Muscle layer of colon (tissue), 2 donors: ENCODE results near the gene POU3F3.

Experiments
- H3K27ac ChIP-seq: one replicate; pipeline ENCODE4 v1.7.0; 2013; ENCODE audit warnings: low read depth, mild to moderate bottlenecking, low read length, moderate library complexity
- H3K27me3 ChIP-seq, 2 donors: one replicate each; pipeline ENCODE4 v1.7.0; 2013; ENCODE audit warnings: low read length in 2 of 2, mild to moderate bottlenecking in 2 of 2; ENCODE audit not compliant: insufficient read depth in 2 of 2, control insufficient read depth in 1 of 2
- H3K36me3 ChIP-seq: one replicate; pipeline ENCODE4 v1.7.0; 2013; ENCODE audit warnings: mild to moderate bottlenecking, low read length; ENCODE audit not compliant: insufficient read depth
- H3K4me1 ChIP-seq: one replicate; pipeline ENCODE4 v1.7.0; 2013; ENCODE audit warnings: mild to moderate bottlenecking, low read length; ENCODE audit not compliant: insufficient read depth
- H3K4me3 ChIP-seq, 2 donors: one replicate each; pipeline ENCODE4 v1.7.0; 2013; ENCODE audit warnings: low read length in 2 of 2, low read depth in 1 of 2, mild to moderate bottlenecking in 1 of 2, moderate library complexity in 1 of 2
- H3K9ac ChIP-seq: one replicate; pipeline ENCODE4 v1.7.0; 2013; ENCODE audit warnings: low read length
- H3K9me3 ChIP-seq: one replicate; pipeline ENCODE4 v1.7.0; 2013; ENCODE audit warnings: mild to moderate bottlenecking, low read length
- donor health status: abdominal sarcoma.
- donor health status: Adenocarcinoma of cecum.

The POU3F3 gene

DNA sequence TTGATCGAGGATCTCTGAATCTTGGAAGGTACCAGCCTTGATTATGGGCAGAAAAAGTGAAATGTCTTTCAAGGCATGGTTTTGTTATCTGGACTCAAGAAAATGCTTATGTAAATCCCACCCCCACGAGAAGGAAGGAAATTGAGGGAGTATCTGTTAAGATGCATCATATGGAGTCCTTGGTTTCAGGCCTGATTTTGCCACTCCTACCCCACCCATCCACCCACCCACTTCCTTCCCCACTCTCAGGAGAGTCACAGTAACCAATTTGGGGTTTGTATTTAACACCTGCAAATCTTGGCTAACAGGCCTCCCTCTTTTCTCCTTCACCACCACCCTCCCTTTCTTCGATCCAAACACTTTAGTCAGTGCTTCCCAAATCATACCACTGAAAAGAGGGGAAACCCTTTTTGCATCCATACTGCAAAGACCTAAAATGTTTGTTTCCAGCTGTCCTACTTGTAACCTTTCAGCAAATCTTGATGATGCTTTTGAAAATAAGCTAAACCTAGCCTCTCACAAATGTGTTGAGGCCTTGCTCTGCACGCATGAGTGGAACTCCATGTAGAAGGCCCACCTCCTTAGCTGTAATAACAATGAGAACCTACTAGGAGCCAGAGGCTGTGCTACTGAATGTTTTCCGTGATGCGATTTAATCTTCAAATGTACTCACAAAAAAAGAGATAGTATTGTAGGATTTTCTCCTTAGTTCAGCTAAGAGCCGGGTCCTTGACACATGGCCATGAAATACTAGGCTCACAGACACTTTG, 34.8 kb downstream of the POU3F3 start:
- Histone ChIP-seq H3K9me3 (no peaks in the 10 kb centered on the region), H3K36me3 (no peaks in the 10 kb centered on the region), H3K4me3 (no peak overlapping the region), H3K27ac (no peak overlapping the region), H3K27me3 (no peaks in the 10 kb centered on the region), H3K4me1 (peaks cover 1% of the 10 kb centered on the region), H3K9ac (no peak overlapping the region)

DNA sequence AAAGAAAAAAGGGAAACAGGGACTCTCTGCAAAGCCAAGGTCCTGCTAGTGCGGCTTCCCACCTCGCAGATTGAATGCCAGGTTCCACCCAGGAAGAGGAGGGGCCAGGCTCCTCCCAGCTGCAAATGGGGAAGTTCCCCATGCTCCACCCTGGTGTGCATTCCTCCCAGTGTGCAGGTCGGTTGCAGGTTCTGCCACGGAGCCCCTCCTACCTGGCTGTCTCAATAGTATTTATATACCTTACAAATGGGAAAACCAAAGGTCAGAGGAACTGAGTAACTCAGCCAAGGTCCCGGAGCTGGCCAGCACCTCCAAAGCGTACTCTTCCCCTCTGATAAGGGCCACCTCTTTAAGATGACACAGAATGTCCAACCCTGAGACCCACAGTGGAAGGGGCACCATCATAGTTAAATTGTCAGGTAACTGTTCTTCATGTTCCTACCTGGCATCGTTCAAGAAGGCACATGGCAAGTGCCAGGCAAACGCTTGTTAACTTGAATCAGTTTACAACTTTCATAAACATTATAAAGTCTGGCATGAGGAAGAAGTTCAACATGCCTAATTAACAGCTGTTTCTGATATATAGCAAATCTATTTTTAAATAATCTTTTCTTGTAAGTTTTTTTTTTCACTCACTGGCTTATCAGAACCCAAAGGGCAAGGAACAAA, 35.5 kb downstream of the POU3F3 start:
- no peak overlapping the region for H3K27ac ChIP-seq
- H3K27me3 ChIP-seq: no peaks in the 10 kb centered on the region
- H3K9ac ChIP-seq: no peak overlapping the region
- no peak overlapping the region for H3K4me3 ChIP-seq
- no peaks in the 10 kb centered on the region for H3K4me1 ChIP-seq
- no peaks in the 10 kb centered on the region for H3K36me3 ChIP-seq
- H3K9me3 ChIP-seq: no peaks in the 10 kb centered on the region

DNA sequence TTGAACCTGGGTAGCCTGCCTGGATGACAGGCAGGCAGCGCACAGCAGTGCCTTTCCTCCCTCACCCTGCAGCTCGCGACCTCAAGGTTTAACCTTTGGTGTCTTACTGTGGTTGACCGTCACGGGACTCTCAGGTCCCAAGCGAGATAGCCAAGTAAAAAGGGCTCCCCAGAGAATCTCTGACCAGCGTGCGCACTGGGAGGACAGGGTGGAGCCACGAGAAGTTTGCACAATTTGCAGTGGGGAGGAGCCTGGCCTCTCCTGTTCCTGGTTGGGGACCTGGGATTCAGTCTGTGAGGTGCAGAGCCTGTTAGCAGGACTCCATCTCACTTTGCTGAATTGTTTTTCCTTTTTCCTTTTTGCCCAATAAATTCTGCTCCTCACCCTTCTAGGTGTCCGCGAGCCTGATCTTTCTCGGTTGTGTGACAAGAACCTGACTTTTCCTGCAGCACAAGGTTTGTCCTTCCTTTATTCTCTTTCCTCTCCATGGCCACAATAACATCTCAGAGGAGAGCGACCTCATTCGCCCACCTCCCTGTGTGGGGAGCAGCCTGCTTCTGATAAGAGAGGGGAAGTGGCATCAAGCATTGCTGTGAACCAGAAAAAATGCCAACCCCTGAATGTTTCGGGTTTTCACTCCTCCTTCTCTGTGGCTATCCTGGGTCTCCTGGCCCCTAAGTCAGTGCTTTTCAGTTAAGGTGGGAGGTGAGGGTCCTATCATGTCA, 36.2 kb downstream of the POU3F3 start:
- H3K4me3 ChIP-seq: no peak overlapping the region
- no peak overlapping the region for H3K9ac ChIP-seq
- H3K27ac ChIP-seq: no peak overlapping the region

DNA sequence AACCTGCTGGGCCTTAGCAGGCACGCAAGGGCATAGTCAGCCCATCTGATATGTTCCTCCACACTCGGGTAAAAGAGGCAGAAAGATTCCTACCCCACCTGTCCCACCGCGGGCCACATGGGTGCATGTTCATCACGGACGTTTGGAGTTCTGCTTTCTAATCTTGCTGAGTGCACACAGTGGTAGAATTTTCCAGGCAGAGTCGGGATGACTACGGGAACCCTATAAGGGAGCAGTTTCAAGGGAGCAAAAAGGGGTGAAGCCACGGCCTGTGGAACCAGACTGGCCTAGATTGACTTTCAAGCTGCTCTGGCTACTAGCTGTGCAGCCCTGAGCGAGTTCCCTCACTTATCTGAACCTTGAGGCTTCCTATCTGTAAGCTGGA, 36.8 kb downstream of the POU3F3 start:
- no peak overlapping the region for H3K27ac ChIP-seq
- no peak overlapping the region for H3K4me3 ChIP-seq
- no peaks in the 10 kb centered on the region for H3K36me3 ChIP-seq
- H3K9ac ChIP-seq: no peak overlapping the region
- no peaks in the 10 kb centered on the region for H3K9me3 ChIP-seq
- no peaks in the 10 kb centered on the region for H3K4me1 ChIP-seq
- no peaks in the 10 kb centered on the region for H3K27me3 ChIP-seq

More for the DNA sequence above, 36.2 kb downstream of the POU3F3 start:
- H3K9me3 ChIP-seq: no peaks in the 10 kb centered on the region
- H3K36me3 ChIP-seq: no peaks in the 10 kb centered on the region
- H3K27me3 ChIP-seq: no peaks in the 10 kb centered on the region
- H3K4me1 ChIP-seq: no peaks in the 10 kb centered on the region

DNA sequence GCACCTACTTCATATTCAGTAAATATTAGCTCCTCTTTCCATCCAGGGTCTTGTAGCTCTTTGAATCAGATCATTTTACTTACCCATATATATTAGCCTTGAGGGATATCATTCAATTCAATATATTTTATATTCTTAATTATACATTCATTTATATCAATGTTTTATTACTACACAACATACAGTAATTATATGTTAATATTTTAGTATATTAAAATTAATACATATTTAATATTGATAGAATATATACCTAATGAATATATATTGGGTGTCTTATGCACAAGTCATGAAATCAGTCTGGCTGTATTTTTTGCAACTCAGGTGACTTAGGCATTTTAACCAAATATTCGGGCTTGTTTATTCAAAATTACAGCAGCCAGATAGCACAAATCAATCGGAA, 37.2 kb downstream of the POU3F3 start:
- no peak overlapping the region for H3K9ac ChIP-seq
- no peaks in the 10 kb centered on the region for H3K9me3 ChIP-seq

DNA sequence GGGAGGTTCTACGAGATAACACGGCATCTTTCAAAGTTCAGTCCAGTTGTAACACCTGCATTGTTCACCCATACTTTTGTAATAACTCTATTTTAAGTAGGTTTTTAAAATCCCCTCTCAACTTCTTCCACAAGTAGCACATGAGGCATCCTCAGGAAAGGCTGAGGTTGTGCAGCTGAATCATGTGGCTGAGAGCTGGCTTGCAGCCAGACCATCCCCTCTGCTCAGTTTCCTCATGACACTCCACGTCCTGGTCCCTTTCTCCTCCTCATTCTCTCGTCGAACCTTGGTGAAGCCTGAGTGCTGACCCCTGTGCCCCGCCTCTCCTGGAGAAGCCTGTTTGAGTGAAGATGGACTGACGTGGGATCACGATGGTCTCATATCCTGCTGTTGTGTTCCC, 42.5 kb downstream of the POU3F3 start:
- H3K4me1 ChIP-seq: no peaks in the 10 kb centered on the region

More for the DNA sequence above, 37.2 kb downstream of the POU3F3 start:
- Histone ChIP-seq H3K27ac (no peak overlapping the region), H3K4me1 (no peaks in the 10 kb centered on the region), H3K36me3 (no peaks in the 10 kb centered on the region), H3K4me3 (no peak overlapping the region), H3K27me3 (peaks cover 0 to 5% of the 10 kb centered on the region in 2 donors)

DNA sequence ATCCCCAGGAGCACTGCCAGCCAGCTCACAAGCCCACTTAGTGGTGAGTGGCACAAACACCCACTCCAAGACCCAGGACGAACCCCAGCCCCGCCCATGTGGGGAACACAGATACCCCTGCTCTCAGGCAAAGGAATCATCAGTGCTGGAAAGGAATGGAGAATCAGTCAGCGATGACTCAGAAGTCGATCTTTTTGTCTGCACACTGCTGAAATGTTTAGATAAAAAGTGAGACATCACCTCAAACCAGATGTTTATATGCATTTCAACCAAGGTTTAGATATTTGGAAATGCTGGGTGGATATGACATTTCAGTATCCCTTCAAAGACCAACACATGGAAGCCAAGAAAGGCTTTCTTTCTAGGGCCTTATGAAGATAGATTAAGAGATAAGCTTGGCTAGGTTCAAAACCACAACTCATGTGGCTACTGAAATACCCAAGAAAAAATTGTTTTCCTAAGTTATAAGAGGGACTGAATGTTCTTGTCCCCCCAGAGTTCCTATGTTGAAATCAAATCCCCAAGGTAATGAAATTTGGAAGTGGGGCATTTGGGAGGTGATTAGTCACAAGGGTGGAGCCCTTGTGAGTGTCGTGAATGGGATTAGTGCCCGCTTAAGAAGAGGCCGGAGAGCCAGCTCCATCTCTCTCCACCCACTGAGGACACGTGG, 43.7 kb downstream of the POU3F3 start:
- H3K27ac ChIP-seq: no peak overlapping the region
- H3K9ac ChIP-seq: no peak overlapping the region
- no peak overlapping the region for H3K4me3 ChIP-seq
- H3K4me1 ChIP-seq: no peaks in the 10 kb centered on the region
- no peaks in the 10 kb centered on the region for H3K9me3 ChIP-seq
- no peaks in the 10 kb centered on the region for H3K36me3 ChIP-seq
- peaks cover 0 to 7% of the 10 kb centered on the region in 2 donors for H3K27me3 ChIP-seq

More for the DNA sequence above, 42.5 kb downstream of the POU3F3 start:
- H3K27me3 ChIP-seq: peaks cover 0 to 7% of the 10 kb centered on the region in 2 donors
- no peak overlapping the region for H3K4me3 ChIP-seq
- H3K27ac ChIP-seq: no peak overlapping the region
- H3K9ac ChIP-seq: no peak overlapping the region
- no peaks in the 10 kb centered on the region for H3K9me3 ChIP-seq
- H3K36me3 ChIP-seq: no peaks in the 10 kb centered on the region

DNA sequence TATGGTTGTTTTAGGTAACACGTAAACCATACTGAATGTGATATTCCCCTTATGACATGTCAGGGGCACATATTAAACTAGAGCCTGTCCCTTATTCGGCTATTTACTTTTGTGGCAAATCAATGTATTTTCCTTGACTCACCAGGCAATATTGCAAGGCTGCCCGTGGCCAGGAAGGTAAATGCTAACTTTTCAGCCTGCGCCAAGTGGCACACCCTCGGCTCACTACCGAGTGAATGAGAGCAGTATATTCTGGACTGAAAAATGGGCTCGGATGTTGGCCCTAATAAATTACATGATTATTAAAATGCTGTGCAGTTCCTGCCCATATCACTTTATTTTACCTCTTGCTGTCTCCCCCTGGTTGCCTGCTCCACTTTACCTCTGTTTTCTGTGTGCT, 46.7 kb downstream of the POU3F3 start:
- Histone ChIP-seq H3K4me3 (no peak overlapping the region), H3K9ac (no peak overlapping the region), H3K36me3 (no peaks in the 10 kb centered on the region), H3K27me3 (peaks cover 0 to 7% of the 10 kb centered on the region in 2 donors), H3K9me3 (no peaks in the 10 kb centered on the region), H3K27ac (no peak overlapping the region), H3K4me1 (no peaks in the 10 kb centered on the region)

DNA sequence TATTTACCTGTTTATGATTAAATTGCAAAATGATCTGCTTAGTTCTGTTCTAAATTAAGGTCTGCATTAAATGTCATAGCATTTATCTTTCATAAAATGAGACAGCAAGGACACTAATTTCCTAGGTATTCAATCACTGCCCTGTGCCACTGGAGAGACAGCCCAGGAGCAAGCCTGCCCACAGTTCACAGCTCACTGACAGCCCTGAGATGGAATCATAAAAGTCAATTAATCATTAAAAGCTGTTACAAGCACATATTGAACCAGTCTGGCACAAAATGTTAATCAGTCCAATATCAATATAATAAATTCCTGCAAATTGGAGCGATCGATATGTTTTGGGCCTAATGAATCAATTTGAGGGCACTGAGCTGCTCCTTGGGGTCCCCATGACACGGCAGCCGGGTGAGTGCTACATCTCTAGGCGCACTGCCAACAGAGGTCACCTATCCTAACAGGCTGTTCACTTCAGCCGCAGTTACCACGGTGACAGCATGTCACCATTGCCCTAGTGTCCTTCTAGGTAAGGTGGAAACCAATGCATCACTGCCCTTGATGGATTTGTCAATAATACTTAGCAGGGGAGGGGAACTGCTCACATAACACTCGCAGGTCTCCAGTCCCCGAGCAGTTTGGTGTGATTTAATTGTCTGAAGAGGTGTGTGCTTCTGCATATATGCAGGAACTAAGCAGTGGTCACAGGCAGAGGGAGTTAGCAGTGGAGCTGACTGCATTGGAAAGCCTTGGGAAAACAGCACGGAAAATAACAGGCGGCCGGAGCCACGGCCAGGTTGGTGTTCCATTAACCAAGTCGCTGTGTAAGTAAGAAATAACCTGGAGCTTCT, 47.3 kb downstream of the POU3F3 start:
- H3K36me3 ChIP-seq: no peaks in the 10 kb centered on the region
- no peak overlapping the region for H3K9ac ChIP-seq

DNA sequence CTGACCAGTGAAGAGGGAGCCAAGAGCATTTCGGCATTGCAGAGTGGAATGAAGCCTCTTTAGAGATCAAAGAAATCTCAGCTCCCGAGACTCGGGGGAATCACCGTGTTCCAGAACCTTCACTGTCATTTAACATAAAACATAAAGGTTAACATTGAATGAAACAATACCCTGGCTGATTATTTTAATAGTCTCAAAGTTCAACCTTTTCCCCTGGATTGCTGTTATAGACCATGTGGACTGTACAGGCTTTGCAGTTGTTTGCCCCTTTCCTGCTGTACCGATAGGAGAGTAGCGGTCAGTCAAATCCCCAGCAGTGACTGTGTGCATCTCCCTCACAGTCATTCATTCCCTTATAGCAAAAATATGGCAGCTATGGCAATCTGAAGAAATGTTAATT, 48.4 kb downstream of the POU3F3 start:
- H3K27ac ChIP-seq: no peak overlapping the region
- no peaks in the 10 kb centered on the region for H3K9me3 ChIP-seq
- H3K9ac ChIP-seq: no peak overlapping the region
- H3K4me1 ChIP-seq: no peaks in the 10 kb centered on the region
- H3K36me3 ChIP-seq: no peaks in the 10 kb centered on the region
- no peaks in the 10 kb centered on the region for H3K27me3 ChIP-seq
- H3K4me3 ChIP-seq: no peak overlapping the region

More for the DNA sequence above, 47.3 kb downstream of the POU3F3 start:
- no peak overlapping the region for H3K4me3 ChIP-seq
- no peaks in the 10 kb centered on the region for H3K9me3 ChIP-seq
- no peaks in the 10 kb centered on the region for H3K4me1 ChIP-seq
- H3K27ac ChIP-seq: no peak overlapping the region
- H3K27me3 ChIP-seq: peaks cover 0 to under 1% of the 10 kb centered on the region in 2 donors
